A673 (cell line): ENCODE results near the gene HRC. TPM values are rescaled to one million over a fixed set of nuclear protein-coding genes. Genes with fewer than 3 reads are reported as not detected.

ENCODE experiments used
- BruUV-seq: library from RNA; stranded (reverse); fragments of 400-500 nt; replicated peaks from 2 replicates; lab custom pipeline; 2021; lab: Mats Ljungman, UMichigan
- CTCF ChIA-PET: fragments of 300-600 bp; sonication (Branson Sonifier 250); formaldehyde crosslinking; loops from one replicate; lab custom pipeline; 2022; ENCODE audit warnings: antibody characterized with exemption; lab: Charles Lee
- POLR2A ChIA-PET: fragments of 300-600 bp; sonication (Branson Sonifier 250); formaldehyde crosslinking; loops from one replicate; lab custom pipeline; 2022; ENCODE audit warnings: antibody characterized with exemption; ENCODE audit not compliant: low non-redundant PET; lab: Charles Lee
- DNase-seq: peaks from one replicate; pipeline ENCODE4 v3.0.0-alpha.2; 2015; ENCODE audit warnings: low spot score
- H3K27ac ChIP-seq: fragments of 200-600 bp; sonication (generic); 2 replicates; pipeline ENCODE4 v1.5.1; 2016; ENCODE audit warnings: mixed run types, low read depth, mild to moderate bottlenecking, mixed read lengths, antibody characterized with exemption, low read length; ENCODE audit not compliant: poor library complexity, severe bottlenecking
- H3K27me3 ChIP-seq: fragments of 200-600 bp; sonication (generic); replicated peaks from 2 replicates; pipeline ENCODE4 v1.6.1; 2017; ENCODE audit warnings: mixed run types, low read depth, mild to moderate bottlenecking, mixed read lengths, antibody characterized with exemption, low read length; ENCODE audit not compliant: insufficient read depth, poor library complexity
- H3K36me3 ChIP-seq: fragments of 200-600 bp; sonication (generic); 2 replicates; pipeline ENCODE4 v1.6.1; 2016; ENCODE audit warnings: mixed run types, mild to moderate bottlenecking, mixed read lengths, antibody characterized with exemption, low read length; ENCODE audit not compliant: insufficient read depth, poor library complexity, severe bottlenecking
- H3K4me1 ChIP-seq: fragments of 200-600 bp; sonication (generic); 2 replicates; pipeline ENCODE4 v1.6.1; 2017; ENCODE audit warnings: mixed run types, mild to moderate bottlenecking, mixed read lengths, antibody characterized with exemption, low read length; ENCODE audit not compliant: insufficient read depth, poor library complexity, severe bottlenecking
- H3K4me3 ChIP-seq: fragments of 200-600 bp; sonication (generic); 2 replicates; pipeline ENCODE4 v1.5.1; 2016; ENCODE audit warnings: low read depth, mixed run types, mild to moderate bottlenecking, mixed read lengths, low read length; ENCODE audit not compliant: poor library complexity, severe bottlenecking
- H3K9me3 ChIP-seq: fragments of 200-600 bp; sonication (generic); 2 replicates; pipeline ENCODE4 v1.6.1; 2016; ENCODE audit warnings: mixed run types, low read depth, mild to moderate bottlenecking, mixed read lengths, antibody characterized with exemption, low read length; ENCODE audit not compliant: poor library complexity, severe bottlenecking
- EZH2 ChIP-seq: fragments of 200-600 bp; sonication (generic); IDR thresholded peaks from 2 replicates; pipeline ENCODE4 v1.6.1; 2017; ENCODE audit warnings: borderline replicate concordance, low read depth, mild to moderate bottlenecking, mixed read lengths, antibody characterized with exemption, low read length; ENCODE audit not compliant: poor library complexity, severe bottlenecking
- intact Hi-C: fragments of 100-400 bp; cut with micrococcal nuclease; formaldehyde crosslinking; loops from one replicate; pipeline ENCODE4 v1.10.0; 2022; ENCODE audit not compliant: unreplicated experiment
- total RNA-seq: library from RNA; stranded (reverse); gene quantifications from 2 replicates; pipeline ENCODE4 v1.2.3, GENCODE V29; 2021
- TF ChIP-seq, protein P1 (sequence below): fragments of 300-800, 200-600 bp; sonication (generic); conservative IDR thresholded peaks from 2 replicates; pipeline ENCODE4 v1.5.1; 2017; ENCODE audit warnings: low read depth, mild to moderate bottlenecking, antibody characterized with exemption, low read length, moderate library complexity, mixed read lengths

Gene HRC
- total RNA-seq, 1 experiment from 2014 or later: not detected

DNA sequence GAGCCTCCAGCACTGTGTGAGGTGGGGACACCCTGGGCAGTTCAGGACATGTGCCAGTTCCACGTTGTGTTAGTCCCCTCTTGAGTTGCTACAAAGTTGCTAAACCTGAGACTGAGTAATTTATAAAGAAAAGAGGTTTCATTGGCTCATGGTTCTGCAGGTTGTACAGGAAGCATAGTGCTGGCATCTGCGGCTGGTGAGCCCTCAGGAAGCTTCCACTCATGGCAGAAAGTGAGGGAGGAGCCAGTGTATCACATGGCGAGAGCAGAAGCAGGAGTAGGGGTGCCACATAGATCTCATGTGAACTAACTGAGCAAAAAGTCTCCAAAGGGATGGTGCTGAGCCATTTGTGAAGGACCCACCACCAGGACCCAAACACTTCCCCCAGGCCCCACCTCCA is 35.6 kb upstream of the HRC start:
- no peak for TF ChIP-seq EZH2
- TF ChIP-seq, protein P1, sequence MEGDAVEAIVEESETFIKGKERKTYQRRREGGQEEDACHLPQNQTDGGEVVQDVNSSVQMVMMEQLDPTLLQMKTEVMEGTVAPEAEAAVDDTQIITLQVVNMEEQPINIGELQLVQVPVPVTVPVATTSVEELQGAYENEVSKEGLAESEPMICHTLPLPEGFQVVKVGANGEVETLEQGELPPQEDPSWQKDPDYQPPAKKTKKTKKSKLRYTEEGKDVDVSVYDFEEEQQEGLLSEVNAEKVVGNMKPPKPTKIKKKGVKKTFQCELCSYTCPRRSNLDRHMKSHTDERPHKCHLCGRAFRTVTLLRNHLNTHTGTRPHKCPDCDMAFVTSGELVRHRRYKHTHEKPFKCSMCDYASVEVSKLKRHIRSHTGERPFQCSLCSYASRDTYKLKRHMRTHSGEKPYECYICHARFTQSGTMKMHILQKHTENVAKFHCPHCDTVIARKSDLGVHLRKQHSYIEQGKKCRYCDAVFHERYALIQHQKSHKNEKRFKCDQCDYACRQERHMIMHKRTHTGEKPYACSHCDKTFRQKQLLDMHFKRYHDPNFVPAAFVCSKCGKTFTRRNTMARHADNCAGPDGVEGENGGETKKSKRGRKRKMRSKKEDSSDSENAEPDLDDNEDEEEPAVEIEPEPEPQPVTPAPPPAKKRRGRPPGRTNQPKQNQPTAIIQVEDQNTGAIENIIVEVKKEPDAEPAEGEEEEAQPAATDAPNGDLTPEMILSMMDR: no peak
- no peaks in the 10 kb centered on the region for H3K9me3 ChIP-seq
- peaks cover 36% of the 10 kb centered on the region for H3K36me3 ChIP-seq
- H3K4me1 ChIP-seq: peaks cover 5% of the 10 kb centered on the region
- H3K4me3 ChIP-seq: no peak overlapping the region
- POLR2A ChIA-PET: no interaction called here
- CTCF ChIA-PET: no interaction called here
- no peak overlapping the region for H3K27ac ChIP-seq
- no TSS peak for BruUV-seq
- no peaks in the 10 kb centered on the region for H3K27me3 ChIP-seq
- DNase-seq: no peak
- intact Hi-C loops: no loop called here

DNA sequence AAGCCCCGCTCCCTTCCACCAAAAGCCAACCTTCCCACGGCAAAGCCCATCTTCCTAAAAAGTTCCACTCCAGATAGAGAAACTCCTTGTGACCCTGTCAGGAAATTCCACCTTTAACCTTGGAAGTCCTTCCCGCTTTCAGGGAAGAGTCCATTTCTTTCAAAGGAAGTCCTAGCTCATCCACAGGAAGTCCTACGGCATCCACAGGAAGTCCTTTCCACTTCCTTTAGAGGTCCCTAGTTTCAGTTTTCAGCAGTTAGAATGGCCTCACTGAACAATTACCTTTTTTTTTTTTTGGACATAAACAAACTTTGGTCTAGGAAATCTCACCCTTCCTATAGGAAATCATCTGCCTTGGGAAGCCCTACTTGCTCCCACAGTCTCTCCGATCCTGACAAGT is 34.1 kb upstream of the HRC start:
- Histone ChIP-seq H3K4me3 (no peak overlapping the region), H3K9me3 (no peaks in the 10 kb centered on the region), H3K27me3 (no peaks in the 10 kb centered on the region), H3K4me1 (peaks cover 5% of the 10 kb centered on the region), H3K27ac (no peak overlapping the region), H3K36me3 (peaks cover 41% of the 10 kb centered on the region)
- BruUV-seq: no TSS peak
- intact Hi-C loops: no loop called here
- DNase-seq: no peak
- POLR2A ChIA-PET: no interaction called here
- CTCF ChIA-PET: interaction anchor here (1.2 kb wide), 1 partner anchor 10 kb away, joined by 7 read pairs; no protein-coding TSS in a partner anchor
- no peak for TF ChIP-seq EZH2
- TF ChIP-seq, protein P1: no peak

DNA sequence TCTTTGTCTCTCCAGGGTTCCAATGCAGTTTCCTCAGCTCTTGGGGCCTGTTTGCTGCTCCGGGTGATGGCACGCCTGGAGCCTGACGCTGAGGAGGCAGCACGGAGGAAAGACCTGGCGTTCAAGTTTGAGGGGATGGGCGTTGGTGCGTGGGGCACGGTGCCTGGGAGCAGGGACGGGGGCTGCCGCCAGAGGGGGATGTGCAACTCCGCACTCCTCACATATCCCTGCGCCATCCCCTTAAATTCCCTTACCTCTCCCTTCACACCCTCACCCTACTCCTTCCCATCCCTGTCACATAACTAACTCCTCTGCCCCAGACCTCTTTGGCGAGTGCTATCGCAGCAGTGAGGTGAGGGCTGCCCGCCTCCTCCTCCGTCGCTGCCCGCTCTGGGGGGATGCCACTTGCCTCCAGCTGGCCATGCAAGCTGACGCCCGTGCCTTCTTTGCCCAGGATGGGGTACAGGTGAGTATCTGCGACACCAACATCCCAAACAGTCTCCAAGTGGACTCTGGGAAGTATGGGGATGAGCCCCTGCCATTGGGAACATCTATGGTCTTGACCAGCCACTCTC is 33.5 kb upstream of the HRC start:
- H3K9me3 ChIP-seq: no peaks in the 10 kb centered on the region
- no peak overlapping the region for H3K4me3 ChIP-seq
- intact Hi-C loops: no loop called here
- H3K36me3 ChIP-seq: peaks cover 44% of the 10 kb centered on the region
- no peak overlapping the region for H3K27ac ChIP-seq
- no peak for DNase-seq
- TF ChIP-seq, protein P1: no peak
- no peak for TF ChIP-seq EZH2
- BruUV-seq: no TSS peak
- peaks cover 5% of the 10 kb centered on the region for H3K4me1 ChIP-seq
- POLR2A ChIA-PET: no interaction called here
- CTCF ChIA-PET: interaction anchor here (1.2 kb wide), 1 partner anchor 10 kb away, joined by 7 read pairs; no protein-coding TSS in a partner anchor
- H3K27me3 ChIP-seq: no peaks in the 10 kb centered on the region
